ENCODE measurements around the gene SELENOH. TPM values are rescaled to one million over a fixed set of nuclear protein-coding genes. Genes with fewer than 3 reads are reported as not detected.

SELENOH gene
- total RNA-seq, 1 donor from 2014 or later = 48.5 TPM

DNA sequence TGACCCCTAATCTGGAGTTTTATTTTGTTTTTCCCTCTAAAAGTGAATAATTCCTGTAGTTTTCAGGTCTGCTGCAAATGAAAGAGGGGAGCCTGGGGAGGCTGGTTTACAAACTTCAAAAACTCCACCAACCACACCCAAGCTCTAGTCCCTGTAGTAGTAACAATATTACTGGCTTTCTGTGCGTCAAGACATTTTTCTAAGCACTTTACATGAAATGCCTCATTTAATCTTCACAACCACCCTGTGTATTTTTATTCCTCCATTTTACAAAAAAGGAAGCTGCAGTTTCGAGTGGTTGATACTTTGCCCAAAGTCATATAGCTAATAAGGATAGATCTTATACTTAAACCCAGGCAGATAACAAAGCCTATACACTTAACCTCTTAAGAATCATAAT lies 43.8 kb downstream of the SELENOH start:
- no peak for DNase-seq

- DNase-seq = no peak
Observed at GRCh38 chr11:57786436-57786835, 45.1 kb downstream of the SELENOH start.

DNA sequence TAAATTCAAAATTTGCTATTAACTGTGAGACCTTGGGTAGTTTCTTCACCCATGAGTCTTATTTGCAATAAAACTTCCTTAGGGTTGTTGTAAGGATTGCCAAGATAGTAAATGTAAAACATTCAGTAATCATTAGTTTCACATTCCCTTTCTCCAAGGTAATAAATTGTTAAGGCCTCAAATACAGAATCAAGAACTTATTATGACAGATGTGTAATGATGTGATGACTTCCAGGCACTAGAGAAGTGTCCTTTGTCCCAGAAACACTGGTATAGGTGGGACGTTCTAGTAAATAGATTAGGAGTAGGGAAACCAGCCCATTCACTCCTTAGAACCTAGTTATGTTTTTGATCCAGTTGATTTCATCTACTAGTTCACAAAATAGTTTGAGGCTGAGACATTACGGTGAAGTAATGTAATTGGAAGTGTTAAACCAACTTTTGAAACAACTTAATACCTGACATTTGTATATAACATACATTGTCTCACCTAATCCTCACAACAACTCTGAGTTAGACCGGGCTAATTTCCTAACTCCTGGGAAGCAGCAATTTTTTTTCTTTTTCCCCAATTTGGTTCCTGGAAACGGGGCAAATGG lies 45.8 kb downstream of the SELENOH start:
- no peak for DNase-seq

DNA sequence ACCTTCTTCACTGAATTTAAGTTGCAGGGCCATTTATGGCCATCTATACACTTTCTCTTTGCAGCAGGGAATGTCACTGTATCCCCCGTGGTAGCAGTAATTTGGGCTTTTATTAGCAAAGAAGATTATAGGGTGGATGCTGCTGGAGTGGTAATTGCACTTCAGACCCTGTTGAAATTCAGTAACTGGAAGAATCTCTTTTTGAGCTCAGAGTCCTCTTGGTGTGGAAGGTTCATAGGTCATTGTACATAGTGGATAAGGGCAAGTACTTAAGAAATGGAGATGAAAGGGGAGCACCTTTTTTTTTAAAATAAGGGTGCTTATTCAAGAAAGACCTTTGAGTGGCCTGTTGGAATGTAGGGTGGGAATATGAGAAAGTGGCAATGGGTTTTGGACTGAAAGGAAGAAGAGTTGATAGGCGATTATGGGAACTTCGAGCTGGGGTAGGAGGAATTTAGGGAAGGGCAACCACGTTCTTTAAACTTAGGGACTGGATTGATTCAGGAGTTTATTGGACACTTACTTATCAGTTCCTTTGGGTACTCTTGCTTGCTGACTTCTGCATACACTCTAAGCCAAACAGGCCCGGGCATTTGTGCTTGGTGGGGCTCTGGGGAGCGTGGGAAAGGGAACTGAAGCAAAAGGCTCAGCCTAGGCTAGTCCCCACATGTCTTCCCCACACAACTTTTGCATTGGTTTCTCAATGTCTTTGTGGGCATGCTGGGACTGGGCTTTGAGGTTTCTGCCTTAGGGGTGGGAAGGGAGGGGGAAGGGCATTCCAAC lies 46.8 kb downstream of the SELENOH start:
- DNase-seq = no peak

DNA sequence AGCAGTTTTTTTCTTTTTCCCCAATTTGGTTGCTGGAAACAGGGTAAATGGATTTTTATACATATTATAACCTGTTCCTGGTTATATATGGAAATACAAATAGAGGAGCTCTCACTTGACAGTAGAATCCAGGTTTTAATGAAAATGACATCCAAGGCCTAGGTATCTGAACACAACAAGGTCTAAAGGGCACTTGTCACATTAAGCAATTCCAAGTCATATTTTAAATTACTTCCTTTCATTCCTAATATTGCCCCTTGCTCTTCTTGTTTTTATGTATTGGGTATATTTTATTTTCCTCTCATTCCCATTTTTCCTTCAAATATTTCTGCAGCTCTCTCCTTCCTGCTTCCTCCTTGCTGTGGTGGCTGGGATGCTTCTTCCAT lies 47.4 kb downstream of the SELENOH start:
- no peak for DNase-seq

- no peak for DNase-seq
Observed at GRCh38 chr11:57791321-57792059, 50.2 kb downstream of the SELENOH start.

- no peak for DNase-seq
Observed at GRCh38 chr11:57792060-57792541, 50.8 kb downstream of the SELENOH start.

DNA sequence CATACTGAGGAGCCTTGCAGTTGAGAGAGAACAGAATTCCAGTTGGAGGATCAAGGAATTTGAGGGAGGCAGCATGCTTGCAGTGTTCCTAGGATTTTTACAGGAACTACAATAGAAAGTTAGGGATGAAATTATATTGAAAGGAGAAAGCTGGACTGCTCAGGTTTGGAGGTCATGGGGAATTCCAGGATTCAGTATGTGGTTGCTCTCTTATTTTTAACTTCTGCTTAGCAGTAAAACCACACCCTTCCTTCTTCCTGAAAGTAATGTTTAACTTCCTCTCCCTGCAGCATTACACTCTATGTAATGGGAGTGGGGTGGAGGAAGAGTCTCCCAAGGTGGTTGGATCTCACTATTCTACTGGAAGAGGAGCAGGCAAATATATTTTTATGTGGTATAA lies 51.6 kb downstream of the SELENOH start:
- DNase-seq = no peak

Small RNAs within 50 kb of the gene (small RNA-seq; reads per million reads assigned to genes)
- gene AP001931.1 (not detected), gene TMX2-CTNND1 (not detected)

Other genes with a start within 250 kb of the SELENOH start
- 0.94 TPM for gene SLC43A1, start 225.8 kb upstream of the SELENOH start, total RNA-seq
- gene TIMM10, start 210.7 kb upstream of the SELENOH start, total RNA-seq = 33.1 TPM
- not detected for gene SMTNL1, start 203.9 kb upstream of the SELENOH start, total RNA-seq
- 46.6 TPM for gene UBE2L6, start 173.8 kb upstream of the SELENOH start, total RNA-seq
- gene SERPING1, start 143.8 kb upstream of the SELENOH start, total RNA-seq = 9.0 TPM
- 3.6 TPM for gene YPEL4, start 91.6 kb upstream of the SELENOH start, total RNA-seq
- gene CLP1, start 83.7 kb upstream of the SELENOH start, total RNA-seq = 15.1 TPM
- gene ZDHHC5, start 73.4 kb upstream of the SELENOH start, total RNA-seq = 18.6 TPM
- gene MED19, start 29.3 kb upstream of the SELENOH start, total RNA-seq = 27.1 TPM
- 44.6 TPM for gene TMX2, start 28.9 kb upstream of the SELENOH start, total RNA-seq
- not detected for gene BTBD18, start 10.3 kb downstream of the SELENOH start, total RNA-seq
- 122 TPM for gene CTNND1, start 20.3 kb downstream of the SELENOH start, total RNA-seq

Data from occipital lobe (tissue), 3 donors.